GM08714 (cell line): ENCODE data around the gene ERCC4.

Experiments
- H3K4me3 ChIP-seq: fragments of 200-500 bp; sonication (Bioruptor generic); 2 replicates; pipeline ENCODE4 v1.5.1; 2014; ENCODE audit warnings: mild to moderate bottlenecking, low read length, inconsistent platforms
- ZNF274 ChIP-seq: IDR thresholded peaks from 2 replicates; pipeline ENCODE4 v1.6.1; 2012; ENCODE audit warnings: mild to moderate bottlenecking, low read depth, low read length

Gene ERCC4

GRCh38 chr16:13977177-13977576 lies 57.2 kb downstream of the ERCC4 start:
- no peak for TF ChIP-seq ZNF274
- H3K4me3 ChIP-seq, result no peak overlapping the region

DNA sequence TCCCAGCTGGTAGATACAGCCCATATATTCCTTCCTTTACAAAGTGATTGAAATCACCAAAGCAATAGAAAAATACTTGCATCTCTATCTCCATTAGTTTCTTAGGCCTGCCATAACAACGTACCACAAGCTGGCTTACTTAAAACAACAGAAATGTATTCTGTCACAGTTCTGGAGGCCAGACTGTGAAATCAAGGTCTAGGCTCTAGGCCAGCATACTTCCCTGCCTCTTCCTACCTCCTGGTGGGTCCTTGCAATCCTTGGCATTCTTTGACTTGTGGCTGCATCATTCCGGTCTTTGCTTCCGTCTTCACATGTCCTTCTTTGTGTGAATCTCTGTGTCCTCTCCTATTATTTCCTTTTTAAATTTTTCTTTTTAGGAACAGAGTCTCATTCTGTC lies 62.5 kb downstream of the ERCC4 start:
- no peak overlapping the region for H3K4me3 ChIP-seq
- TF ChIP-seq ZNF274, result no peak

DNA sequence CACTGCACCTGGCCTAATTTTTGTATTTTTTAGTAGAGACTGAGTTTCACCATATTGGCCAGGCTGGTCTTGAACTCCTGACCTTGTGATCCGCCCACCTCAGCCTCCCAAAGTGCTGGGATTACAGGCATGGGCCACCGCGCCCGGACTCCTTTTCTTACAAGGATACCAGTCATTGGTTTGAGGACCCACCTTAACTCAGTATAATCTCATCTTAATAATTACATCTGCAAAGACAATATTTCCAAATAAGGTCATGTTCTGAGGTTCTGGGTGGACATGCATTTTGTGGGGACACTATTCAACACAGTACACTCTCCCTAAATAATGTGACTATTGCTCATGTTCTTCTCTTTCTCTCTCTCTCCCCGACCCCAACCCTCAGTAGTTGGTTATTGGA lies 63.7 kb downstream of the ERCC4 start:
- no peak overlapping the region for H3K4me3 ChIP-seq
- no peak for TF ChIP-seq ZNF274

DNA sequence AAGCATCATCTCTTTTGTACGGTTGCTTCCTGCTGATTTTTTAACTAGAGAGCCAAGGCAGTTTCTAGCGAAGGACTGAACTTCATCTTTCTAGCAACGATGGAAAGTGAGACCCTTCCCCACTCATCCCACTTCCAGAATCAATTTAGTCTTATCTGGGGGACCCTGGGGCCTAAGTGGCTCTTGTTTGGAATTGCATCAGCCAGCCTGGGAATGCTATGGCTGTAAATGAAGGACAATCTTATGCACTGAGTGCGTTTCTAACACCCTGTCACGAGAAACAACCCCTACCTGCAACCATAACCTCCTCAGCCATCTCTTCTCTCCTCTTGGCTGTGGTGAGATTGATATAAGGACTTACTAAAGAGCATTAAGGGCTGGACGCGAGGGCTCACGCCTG lies 64.8 kb downstream of the ERCC4 start:
- TF ChIP-seq ZNF274, result no peak
- no peak overlapping the region for H3K4me3 ChIP-seq

GRCh38 chr16:13988038-13988437 lies 68.1 kb downstream of the ERCC4 start:
- TF ChIP-seq ZNF274, result no peak
- H3K4me3 ChIP-seq, result no peak overlapping the region

DNA sequence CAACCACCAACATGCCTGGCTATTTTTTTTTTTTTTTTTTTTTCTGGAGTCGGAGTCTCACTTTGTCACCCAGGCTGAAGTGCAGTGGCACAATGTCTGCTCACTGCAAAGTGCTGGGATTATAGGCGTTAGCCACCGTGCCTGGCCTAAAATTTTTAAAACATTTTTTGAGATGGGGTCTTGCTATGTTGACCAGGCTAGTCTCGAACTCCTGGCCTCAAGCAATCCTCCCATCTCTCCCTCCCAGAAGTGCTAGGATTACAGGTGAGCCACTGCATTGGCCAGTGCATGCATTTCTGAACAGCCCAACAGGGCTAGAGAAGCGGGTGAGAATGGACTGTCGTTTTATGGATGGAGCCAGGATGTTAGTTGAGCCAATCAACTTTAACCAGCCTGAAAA lies 72.4 kb downstream of the ERCC4 start:
- no peak overlapping the region for H3K4me3 ChIP-seq
- no peak for TF ChIP-seq ZNF274

DNA sequence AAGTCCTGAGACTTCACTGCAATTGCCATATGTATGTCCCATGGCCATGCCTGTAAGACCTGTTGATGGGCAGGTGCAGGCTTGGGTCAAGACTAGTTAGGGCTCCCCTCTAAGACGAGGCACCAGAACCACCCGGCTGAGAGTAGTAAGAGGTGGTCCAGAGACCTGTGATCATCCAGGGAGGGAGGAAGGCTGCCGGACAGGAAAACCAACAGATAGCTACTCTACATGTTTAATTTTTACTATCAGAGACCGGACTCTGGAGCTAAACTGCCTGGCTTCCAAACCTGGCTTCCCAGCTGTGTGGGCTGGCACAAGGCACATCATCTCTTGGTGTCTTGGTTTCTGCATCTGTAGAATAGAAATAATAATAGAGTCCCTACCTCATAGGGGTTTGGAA lies 73.0 kb downstream of the ERCC4 start:
- no peak for TF ChIP-seq ZNF274

DNA sequence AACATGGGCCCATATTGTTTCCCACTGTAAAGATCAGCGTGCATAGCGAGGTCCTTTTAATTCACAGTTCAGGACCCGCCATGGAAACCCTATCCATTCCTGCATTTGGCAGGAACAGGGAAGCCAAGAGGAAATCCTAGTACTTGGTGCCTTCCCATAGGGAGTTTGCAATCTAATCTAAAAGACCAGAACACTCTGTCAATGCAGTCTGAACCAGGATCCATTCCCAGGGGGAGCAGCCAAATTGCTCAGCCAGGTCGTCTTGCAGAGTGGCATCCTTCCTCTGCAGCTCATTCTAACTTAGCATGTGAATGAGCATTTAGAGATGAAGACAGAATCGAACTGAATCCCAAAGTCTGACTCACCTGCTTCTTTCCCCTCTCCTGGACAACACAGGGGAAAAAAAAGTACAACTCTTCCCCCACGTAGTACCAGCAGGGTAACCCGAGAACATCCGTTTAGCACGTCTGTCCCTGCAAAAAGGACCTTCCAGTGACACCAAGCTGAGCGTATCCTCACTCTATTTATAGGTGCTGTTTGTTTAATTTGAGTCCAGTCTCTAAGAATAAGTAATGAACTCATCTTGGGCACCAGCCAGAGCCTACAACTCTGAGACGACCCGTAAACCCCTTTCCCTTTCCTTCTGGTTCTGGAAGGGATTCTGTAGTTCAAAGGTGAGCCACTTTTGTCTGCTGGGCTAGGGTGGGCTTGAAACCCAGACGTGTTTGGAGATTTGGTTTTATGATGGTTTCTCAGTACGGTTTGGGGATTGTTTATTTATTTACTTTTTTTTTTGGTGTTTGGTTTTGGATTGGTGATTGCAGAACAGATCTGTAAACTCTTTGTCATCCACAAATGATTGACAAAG lies 74.5 kb downstream of the ERCC4 start:
- TF ChIP-seq ZNF274, result no peak
- H3K4me3 ChIP-seq, result no peak overlapping the region

More for the DNA sequence above, 73.0 kb downstream of the ERCC4 start:
- H3K4me3 ChIP-seq, result no peak overlapping the region

GRCh38 chr16:13995194-13995593 lies 75.2 kb downstream of the ERCC4 start:
- no peak overlapping the region for H3K4me3 ChIP-seq
- no peak for TF ChIP-seq ZNF274

- no peak for TF ChIP-seq ZNF274
- no peak overlapping the region for H3K4me3 ChIP-seq
Observed at GRCh38 chr16:13996778-13997288, 76.9 kb downstream of the ERCC4 start.

- no peak overlapping the region for H3K4me3 ChIP-seq
- no peak for TF ChIP-seq ZNF274
Observed at GRCh38 chr16:13997526-13997925, 77.6 kb downstream of the ERCC4 start.

- no peak overlapping the region; the same call in 1 of the 2 replicates for H3K4me3 ChIP-seq
- no peak for TF ChIP-seq ZNF274
Observed at GRCh38 chr16:13997933-13998332, 78.0 kb downstream of the ERCC4 start.

- H3K4me3 ChIP-seq, result no peak overlapping the region
- TF ChIP-seq ZNF274, result no peak
Observed at GRCh38 chr16:13999071-13999894, 79.3 kb downstream of the ERCC4 start.

DNA sequence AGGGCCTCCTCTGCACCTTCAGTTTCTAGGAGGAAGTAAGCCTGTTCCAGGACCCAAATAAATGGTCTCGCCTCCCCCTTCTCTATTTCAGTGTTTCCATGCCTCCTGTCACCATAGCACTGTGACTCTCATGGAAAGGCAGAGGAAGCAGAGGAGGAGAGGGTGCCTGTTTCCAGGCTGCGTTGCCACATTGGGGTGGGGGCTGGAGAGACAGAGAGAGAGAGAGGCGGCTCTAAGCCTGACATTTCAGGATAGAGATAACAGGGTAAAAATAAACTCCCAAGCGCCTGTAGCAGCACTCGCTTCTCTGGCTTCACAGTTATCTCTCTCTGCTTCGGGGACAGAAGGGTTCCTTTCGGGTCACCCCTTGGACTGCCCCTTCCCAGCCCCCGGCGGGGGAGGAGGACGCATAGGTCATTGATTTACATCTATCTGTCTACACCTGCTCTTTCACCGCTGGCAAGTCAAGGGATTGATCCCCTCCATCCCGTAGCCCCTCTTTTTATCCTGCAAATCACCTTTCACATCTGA lies 80.0 kb downstream of the ERCC4 start:
- no peak for TF ChIP-seq ZNF274
- H3K4me3 ChIP-seq, result no peak overlapping the region

DNA sequence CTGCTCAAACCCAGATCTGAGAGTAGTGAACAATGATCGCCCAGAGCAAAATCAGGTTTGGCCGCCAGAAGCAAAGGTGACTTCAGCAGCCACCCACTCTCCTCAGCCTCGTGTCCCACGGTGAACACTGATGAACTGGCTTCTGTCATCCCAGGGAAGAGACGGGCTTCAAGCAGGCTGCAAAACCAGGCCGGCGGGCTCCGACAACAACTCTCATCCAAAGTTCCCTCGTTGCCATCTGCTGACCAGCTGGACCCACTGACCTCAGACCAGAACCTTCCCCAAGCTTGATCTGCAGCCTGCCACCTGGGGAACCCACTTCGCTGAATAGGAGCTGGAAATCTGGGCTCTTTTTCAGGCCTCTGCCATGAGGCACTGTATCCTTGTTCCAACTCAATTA lies 81.6 kb downstream of the ERCC4 start:
- no peak overlapping the region for H3K4me3 ChIP-seq
- TF ChIP-seq ZNF274, result no peak
